Measurements from ENCODE around the gene UBE2F.

Gene UBE2F

DNA sequence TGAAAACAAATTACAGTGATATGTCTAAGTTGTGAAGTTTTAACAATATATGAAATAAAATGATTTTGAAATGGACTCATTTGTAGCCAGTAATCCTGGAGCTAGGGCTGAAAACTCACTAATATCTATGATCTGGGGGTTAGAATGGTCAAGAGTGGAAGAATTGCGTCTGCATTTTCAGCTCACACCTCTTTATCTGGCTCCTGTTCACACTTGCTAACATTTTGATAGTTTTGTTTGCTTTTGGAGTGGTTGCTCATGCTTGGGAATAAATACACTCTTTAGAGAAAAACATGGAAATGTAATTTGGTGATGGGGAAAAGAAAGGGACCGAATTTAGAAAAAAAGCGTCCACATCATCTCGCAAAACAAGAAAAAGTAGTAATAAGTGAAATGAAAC, 30.7 kb downstream of the UBE2F start:
- TF ChIP-seq, protein P1, sequence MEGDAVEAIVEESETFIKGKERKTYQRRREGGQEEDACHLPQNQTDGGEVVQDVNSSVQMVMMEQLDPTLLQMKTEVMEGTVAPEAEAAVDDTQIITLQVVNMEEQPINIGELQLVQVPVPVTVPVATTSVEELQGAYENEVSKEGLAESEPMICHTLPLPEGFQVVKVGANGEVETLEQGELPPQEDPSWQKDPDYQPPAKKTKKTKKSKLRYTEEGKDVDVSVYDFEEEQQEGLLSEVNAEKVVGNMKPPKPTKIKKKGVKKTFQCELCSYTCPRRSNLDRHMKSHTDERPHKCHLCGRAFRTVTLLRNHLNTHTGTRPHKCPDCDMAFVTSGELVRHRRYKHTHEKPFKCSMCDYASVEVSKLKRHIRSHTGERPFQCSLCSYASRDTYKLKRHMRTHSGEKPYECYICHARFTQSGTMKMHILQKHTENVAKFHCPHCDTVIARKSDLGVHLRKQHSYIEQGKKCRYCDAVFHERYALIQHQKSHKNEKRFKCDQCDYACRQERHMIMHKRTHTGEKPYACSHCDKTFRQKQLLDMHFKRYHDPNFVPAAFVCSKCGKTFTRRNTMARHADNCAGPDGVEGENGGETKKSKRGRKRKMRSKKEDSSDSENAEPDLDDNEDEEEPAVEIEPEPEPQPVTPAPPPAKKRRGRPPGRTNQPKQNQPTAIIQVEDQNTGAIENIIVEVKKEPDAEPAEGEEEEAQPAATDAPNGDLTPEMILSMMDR (IDR thresholded peaks at IDR 0.05; ENCODE audit: borderline replicate concordance, control extremely low read depth, extremely low read depth, insufficient read depth, missing control alignments): no peak
- in situ Hi-C loops (cut with MboI; ENCODE audit: low sequenced_read_pairs, unreplicated experiment): no loop called here
- no peak for DNase-seq (ENCODE audit: low spot score)

GRCh38 chr2:237998530-237998929, 31.7 kb downstream of the UBE2F start:
- DNase-seq (ENCODE audit: low spot score): peak; percentile 61
- TF ChIP-seq, protein P1 (IDR thresholded peaks at IDR 0.05; ENCODE audit: borderline replicate concordance, control extremely low read depth, extremely low read depth, insufficient read depth, missing control alignments): no peak

GRCh38 chr2:238003234-238004031, 36.6 kb downstream of the UBE2F start:
- in situ Hi-C loops (cut with MboI; ENCODE audit: low sequenced_read_pairs, unreplicated experiment): no loop called here
- TF ChIP-seq, protein P1 (IDR thresholded peaks at IDR 0.05; ENCODE audit: borderline replicate concordance, control extremely low read depth, extremely low read depth, insufficient read depth, missing control alignments): no peak

More at GRCh38 chr2:237998530-237998929, 31.7 kb downstream of the UBE2F start:
- in situ Hi-C loops (cut with MboI; ENCODE audit: low sequenced_read_pairs, unreplicated experiment): no loop called here

DNA sequence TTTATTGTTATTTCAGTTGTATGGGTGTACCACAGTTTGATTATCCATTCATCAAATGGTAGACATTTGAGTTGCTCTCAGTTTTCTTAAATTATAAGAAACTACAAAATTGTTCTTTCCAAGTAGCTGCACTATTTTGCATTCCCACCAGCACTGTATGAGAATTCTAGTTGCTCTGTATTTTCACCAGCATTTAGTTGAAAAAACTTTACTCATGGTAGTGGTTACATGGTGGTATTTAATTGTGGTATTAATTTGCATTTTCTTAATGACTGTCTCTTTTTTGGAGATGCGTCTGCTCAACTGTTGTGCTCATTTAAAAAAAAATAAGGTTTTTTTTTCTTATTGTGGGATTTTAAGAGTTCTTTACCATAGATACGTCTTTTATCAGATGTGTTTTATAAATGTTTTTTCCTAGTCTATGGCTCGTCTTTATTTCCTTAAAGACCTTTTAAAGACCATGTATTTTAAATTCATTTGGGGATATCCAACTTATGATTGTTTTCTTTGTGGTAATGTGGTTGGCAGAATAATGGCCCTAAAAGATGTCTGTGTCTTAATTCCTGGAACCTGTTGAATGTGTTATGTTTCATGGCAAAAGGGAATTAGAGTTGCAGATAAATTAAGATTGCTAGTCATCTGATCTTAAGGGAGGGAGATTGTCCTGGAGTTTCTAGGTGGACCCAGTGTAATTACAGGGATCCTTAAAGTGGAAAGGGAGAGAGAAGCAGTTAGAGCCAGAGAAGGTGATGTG, 37.4 kb downstream of the UBE2F start:
- DNase-seq (ENCODE audit: low spot score): no peak
- TF ChIP-seq, protein P1 (IDR thresholded peaks at IDR 0.05; ENCODE audit: borderline replicate concordance, control extremely low read depth, extremely low read depth, insufficient read depth, missing control alignments): no peak
- in situ Hi-C loops (cut with MboI; ENCODE audit: low sequenced_read_pairs, unreplicated experiment): no loop called here

More at GRCh38 chr2:238003234-238004031, 36.6 kb downstream of the UBE2F start:
- DNase-seq (ENCODE audit: low spot score): no peak

- TF ChIP-seq, protein P1 (IDR thresholded peaks at IDR 0.05; ENCODE audit: borderline replicate concordance, control extremely low read depth, extremely low read depth, insufficient read depth, missing control alignments): no peak
- in situ Hi-C loops (cut with MboI; ENCODE audit: low sequenced_read_pairs, unreplicated experiment): no loop called here
- DNase-seq (ENCODE audit: low spot score): no peak
Observed at GRCh38 chr2:238005528-238005927, 38.7 kb downstream of the UBE2F start.

DNA sequence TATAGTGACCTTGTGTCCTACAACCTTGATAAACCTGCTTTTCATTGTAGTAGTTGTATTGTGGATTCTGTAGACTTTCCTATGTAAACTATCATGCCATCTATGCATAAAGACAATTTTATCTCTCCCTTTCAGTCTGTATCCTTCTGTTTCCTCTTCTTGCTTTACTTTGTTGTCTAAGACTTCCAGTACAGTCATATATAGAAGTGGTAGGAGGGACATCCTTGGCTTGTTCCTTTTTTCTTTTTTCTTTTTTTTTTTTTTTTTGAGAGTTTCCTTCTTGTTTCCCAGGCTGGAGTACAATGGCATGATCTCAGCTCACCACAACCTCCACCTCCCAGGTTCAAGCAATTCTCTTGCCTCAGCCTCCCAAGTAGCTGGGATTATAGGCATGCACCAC, 39.7 kb downstream of the UBE2F start:
- DNase-seq (ENCODE audit: low spot score): no peak
- in situ Hi-C loops (cut with MboI; ENCODE audit: low sequenced_read_pairs, unreplicated experiment): no loop called here

More for the DNA sequence above, 39.7 kb downstream of the UBE2F start:
- TF ChIP-seq, protein P1 (IDR thresholded peaks at IDR 0.05; ENCODE audit: borderline replicate concordance, control extremely low read depth, extremely low read depth, insufficient read depth, missing control alignments): no peak
